ENCODE data around the gene TSPYL2.

Gene TSPYL2

DNA sequence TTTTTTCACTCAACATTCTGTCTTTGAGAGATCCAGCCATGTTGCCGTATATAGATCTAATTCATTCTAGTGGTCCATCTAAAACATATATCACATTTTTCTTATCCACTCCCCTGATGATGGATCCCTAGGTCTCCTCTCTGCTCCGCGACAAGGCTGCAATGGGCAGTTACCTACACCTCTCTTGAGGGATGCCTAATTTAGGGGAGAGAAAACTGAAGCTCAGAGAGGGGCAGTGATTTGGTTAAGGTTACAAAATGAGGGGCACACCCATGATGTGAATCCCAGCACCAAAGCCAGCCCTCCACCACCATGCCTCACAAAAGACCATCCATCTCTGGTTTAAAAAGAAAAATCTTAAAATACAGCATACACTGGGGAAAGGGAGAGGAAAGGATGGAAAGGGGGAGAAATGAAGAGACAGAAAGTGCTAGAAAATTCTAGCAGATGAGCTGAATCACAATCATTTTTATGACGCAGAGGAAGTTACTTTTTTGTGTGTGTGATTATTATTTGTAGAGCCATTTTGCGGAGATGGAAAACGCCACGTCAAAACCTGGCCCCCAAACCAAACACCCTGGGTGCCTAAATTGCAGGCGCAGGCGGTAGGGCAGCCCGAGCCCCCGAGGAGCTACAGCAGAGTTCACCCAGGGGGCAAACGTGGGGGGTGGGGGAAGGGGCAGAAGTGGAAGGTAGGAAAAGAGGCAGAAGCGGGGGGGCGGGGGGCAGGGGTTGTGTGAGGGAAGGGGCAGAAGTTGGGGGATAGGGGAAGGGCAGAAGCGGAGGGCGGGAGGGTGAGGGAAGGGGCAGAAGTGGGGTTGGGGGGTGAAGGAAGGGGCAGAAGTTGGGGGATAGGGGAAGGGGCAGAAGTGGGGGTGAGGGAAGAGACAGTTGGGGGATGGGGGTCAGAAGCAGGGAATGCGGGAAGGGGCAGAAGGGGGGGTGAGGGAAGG lies 1.3 kb upstream of the TSPYL2 start:
- TF ChIP-seq, protein P1, sequence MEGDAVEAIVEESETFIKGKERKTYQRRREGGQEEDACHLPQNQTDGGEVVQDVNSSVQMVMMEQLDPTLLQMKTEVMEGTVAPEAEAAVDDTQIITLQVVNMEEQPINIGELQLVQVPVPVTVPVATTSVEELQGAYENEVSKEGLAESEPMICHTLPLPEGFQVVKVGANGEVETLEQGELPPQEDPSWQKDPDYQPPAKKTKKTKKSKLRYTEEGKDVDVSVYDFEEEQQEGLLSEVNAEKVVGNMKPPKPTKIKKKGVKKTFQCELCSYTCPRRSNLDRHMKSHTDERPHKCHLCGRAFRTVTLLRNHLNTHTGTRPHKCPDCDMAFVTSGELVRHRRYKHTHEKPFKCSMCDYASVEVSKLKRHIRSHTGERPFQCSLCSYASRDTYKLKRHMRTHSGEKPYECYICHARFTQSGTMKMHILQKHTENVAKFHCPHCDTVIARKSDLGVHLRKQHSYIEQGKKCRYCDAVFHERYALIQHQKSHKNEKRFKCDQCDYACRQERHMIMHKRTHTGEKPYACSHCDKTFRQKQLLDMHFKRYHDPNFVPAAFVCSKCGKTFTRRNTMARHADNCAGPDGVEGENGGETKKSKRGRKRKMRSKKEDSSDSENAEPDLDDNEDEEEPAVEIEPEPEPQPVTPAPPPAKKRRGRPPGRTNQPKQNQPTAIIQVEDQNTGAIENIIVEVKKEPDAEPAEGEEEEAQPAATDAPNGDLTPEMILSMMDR (IDR thresholded peaks at IDR 0.05; ENCODE audit: extremely low read depth, missing control alignments), result no peak
- peak; percentile 10 for DNase-seq (ENCODE audit: low spot score)

DNA sequence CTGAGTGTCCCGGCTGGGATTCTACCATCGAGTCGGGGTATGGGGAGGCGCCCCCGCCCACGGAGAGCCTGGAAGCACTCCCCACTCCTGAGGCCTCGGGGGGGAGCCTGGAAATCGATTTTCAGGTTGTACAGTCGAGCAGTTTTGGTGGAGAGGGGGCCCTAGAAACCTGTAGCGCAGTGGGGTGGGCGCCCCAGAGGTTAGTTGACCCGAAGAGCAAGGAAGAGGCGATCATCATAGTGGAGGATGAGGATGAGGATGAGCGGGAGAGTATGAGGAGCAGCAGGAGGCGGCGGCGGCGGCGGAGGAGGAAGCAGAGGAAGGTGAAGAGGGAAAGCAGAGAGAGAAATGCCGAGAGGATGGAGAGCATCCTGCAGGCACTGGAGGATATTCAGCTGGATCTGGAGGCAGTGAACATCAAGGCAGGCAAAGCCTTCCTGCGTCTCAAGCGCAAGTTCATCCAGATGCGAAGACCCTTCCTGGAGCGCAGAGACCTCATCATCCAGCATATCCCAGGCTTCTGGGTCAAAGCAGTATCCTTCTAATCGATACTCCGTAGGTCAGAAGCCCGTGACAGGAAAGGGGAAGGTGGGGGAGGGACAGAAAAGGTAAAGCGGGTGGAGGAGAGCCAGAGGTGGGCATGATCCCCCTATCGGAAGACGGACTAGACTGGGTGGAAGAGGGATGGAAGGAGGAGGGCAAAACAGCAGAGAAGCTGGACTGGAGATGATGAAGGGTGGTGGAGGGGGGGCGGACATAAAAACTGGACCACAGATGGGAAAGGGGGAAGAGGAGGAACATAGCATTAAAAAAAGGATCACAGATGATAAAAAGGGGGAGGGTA lies 828 bp downstream of the TSPYL2 start:
- no peak for DNase-seq (ENCODE audit: low spot score)
- TF ChIP-seq, protein P1 (IDR thresholded peaks at IDR 0.05; ENCODE audit: extremely low read depth, missing control alignments), result no peak

DNA sequence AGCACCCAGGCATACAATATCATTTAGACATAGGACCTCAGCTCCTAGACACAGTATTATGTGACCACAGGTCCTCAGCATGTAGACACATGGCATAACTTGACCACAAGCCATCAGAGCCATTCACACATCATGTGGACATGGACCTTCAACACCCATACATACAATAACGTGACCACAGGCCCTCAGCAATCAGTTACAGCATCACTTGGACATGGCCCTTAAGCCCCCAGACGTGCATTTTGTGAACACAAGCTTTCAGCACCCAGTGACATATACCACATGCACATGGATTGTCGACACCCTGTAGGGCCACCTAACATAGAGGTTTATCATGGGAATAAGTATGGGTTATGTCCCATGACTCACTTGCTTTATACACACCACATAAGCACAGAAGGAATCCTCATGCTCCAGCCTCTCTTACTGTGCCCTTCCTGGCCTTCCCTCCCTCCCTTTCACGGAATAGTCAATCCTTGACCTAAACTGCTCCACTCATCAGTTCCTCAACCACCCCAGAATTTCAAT lies 1.9 kb downstream of the TSPYL2 start:
- TF ChIP-seq, protein P1 (IDR thresholded peaks at IDR 0.05; ENCODE audit: extremely low read depth, missing control alignments), result no peak
- DNase-seq (ENCODE audit: low spot score), result no peak

DNA sequence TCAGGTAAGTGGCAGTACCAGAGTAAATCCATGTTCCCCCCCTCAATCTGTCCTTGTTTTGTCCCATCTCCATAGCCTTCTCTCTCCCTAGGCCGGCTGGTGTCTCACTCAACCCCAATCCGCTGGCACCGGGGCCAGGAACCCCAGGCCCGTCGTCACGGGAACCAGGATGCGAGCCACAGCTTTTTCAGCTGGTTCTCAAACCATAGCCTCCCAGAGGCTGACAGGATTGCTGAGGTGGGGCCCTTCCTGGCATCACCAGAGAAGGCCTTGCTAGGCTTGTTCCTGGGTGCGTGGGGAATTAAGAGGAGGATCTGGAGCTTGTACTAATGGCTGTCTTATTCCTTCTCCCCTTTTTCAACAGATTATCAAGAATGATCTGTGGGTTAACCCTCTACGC lies 2.7 kb downstream of the TSPYL2 start:
- TF ChIP-seq, protein P1 (IDR thresholded peaks at IDR 0.05; ENCODE audit: extremely low read depth, missing control alignments), result no peak
- DNase-seq (ENCODE audit: low spot score), result no peak

DNA sequence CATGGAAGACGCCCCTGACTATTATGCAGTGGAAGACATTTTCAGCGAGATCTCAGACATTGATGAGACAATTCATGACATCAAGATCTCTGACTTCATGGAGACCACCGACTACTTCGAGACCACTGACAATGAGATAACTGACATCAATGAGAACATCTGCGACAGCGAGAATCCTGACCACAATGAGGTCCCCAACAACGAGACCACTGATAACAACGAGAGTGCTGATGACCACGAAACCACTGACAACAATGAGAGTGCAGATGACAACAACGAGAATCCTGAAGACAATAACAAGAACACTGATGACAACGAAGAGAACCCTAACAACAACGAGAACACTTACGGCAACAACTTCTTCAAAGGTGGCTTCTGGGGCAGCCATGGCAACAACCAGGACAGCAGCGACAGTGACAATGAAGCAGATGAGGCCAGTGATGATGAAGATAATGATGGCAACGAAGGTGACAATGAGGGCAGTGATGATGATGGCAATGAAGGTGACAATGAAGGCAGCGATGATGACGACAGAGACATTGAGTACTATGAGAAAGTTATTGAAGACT lies 3.6 kb downstream of the TSPYL2 start:
- no peak for DNase-seq (ENCODE audit: low spot score)
- TF ChIP-seq, protein P1 (IDR thresholded peaks at IDR 0.05; ENCODE audit: extremely low read depth, missing control alignments), result no peak

DNA sequence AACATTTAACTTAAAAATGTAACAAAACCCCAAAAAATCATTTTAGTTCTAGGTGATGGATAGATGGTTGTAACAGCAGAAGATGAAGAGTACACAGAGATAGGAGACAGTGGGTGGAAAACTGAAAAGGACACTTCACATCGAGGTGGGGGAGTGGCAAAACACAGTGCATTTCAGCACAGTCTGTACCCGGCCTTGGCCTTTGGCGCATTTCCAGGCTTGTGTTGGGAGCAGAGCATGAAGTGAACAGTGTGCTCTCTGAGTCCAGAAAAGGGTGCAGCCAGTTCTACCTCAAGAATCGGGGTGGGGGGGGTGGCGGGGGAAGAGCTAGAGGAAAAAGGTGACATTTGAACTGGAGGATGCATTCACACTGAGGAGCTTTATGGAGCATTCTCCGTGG lies 4.3 kb downstream of the TSPYL2 start:
- no peak for DNase-seq (ENCODE audit: low spot score)
- TF ChIP-seq, protein P1 (IDR thresholded peaks at IDR 0.05; ENCODE audit: extremely low read depth, missing control alignments), result no peak
